Caco-2 (cell line): ENCODE measurements around the gene CPVL. TPM values are rescaled to one million over a fixed set of nuclear protein-coding genes. Genes with fewer than 3 reads are reported as not detected.

Source experiments
- BruUV-seq: library from RNA; stranded (reverse); fragments of 400-500 nt; replicated peaks from 2 replicates; lab custom pipeline; 2021; lab: Mats Ljungman, UMichigan
- CTCF ChIA-PET: fragments of 300-600 bp; sonication (Branson Sonifier 250); formaldehyde crosslinking; loops from one replicate; lab custom pipeline; 2022; ENCODE audit warnings: antibody characterized with exemption; lab: Charles Lee
- POLR2A ChIA-PET: fragments of 300-600 bp; sonication (Branson Sonifier 250); formaldehyde crosslinking; loops from one replicate; lab custom pipeline; 2022; ENCODE audit warnings: antibody characterized with exemption; lab: Charles Lee
- DNase-seq, 2 experiments: peaks; one replicate each; pipeline versions ENCODE4 v3.0.0 to v3.0.0-alpha.2; 2020 to 2022
- H3K27me3 ChIP-seq: replicated peaks from 2 replicates; pipeline ENCODE4 v1.6.0; 2011; ENCODE audit warnings: low read length; ENCODE audit not compliant: control insufficient read depth, insufficient read depth
- H3K36me3 ChIP-seq: 2 replicates; pipeline ENCODE4 v1.5.1; 2011; ENCODE audit warnings: low read length; ENCODE audit not compliant: control insufficient read depth, insufficient read depth
- H3K4me1 ChIP-seq: fragments of 250-450 bp; sonication (Bioruptor Pico); 2 replicates; pipeline ENCODE4 v1.5.1; 2020; ENCODE audit warnings: mild to moderate bottlenecking
- H3K4me3 ChIP-seq: 2 replicates; pipeline ENCODE4 v1.5.1; 2011; ENCODE audit warnings: low read depth, mild to moderate bottlenecking, control low read depth, low read length
- H3K9me3 ChIP-seq: fragments of 250-450 bp; sonication (Bioruptor Pico); 2 replicates; pipeline ENCODE4 v1.5.1; 2020; ENCODE audit warnings: mild to moderate bottlenecking, moderate library complexity
- H3K27ac Mint-ChIP-seq: one replicate; pipeline ENCODE4 v1.8.0; 2022; ENCODE audit warnings: mixed read lengths; ENCODE audit not compliant: unreplicated experiment
- H3K27me3 Mint-ChIP-seq: one replicate; pipeline ENCODE4 v1.8.0; 2022; ENCODE audit warnings: mixed read lengths; ENCODE audit not compliant: insufficient read depth, unreplicated experiment
- H3K36me3 Mint-ChIP-seq: one replicate; pipeline ENCODE4 v1.8.0; 2022; ENCODE audit warnings: mild to moderate bottlenecking, mixed read lengths; ENCODE audit not compliant: insufficient read depth, unreplicated experiment
- H3K4me1 Mint-ChIP-seq: one replicate; pipeline ENCODE4 v1.8.0; 2022; ENCODE audit warnings: low read depth, mixed read lengths; ENCODE audit not compliant: unreplicated experiment
- H3K4me3 Mint-ChIP-seq: one replicate; pipeline ENCODE4 v1.8.0; 2022; ENCODE audit warnings: mild to moderate bottlenecking, moderate library complexity, mixed read lengths; ENCODE audit not compliant: unreplicated experiment
- H3K9me3 Mint-ChIP-seq: one replicate; pipeline ENCODE4 v1.8.0; 2022; ENCODE audit warnings: mixed read lengths; ENCODE audit not compliant: unreplicated experiment
- CTCF ChIP-seq, 2 experiments: fragments of 200-600 bp in 1 of 2; IDR thresholded peaks; 1 replicate in 1 of 2; 2 replicates in 1 of 2; pipeline versions ENCODE4 v1.5.1 to v1.8.0; 2011 to 2022; ENCODE audit warnings: antibody characterized with exemption in 1 of 2, control low read depth in 1 of 2, inconsistent platforms in 1 of 2, low read depth in 1 of 2, low read length in 1 of 2, mild to moderate bottlenecking in 1 of 2, moderate library complexity in 1 of 2; ENCODE audit not compliant: insufficient read depth in 1 of 2, severe bottlenecking in 1 of 2, unreplicated experiment in 1 of 2
- intact Hi-C: fragments of 100-400 bp; cut with micrococcal nuclease; formaldehyde crosslinking; loops from one replicate; pipeline ENCODE4 v1.10.0; 2022; ENCODE audit not compliant: unreplicated experiment
- total RNA-seq: library from RNA; stranded (reverse); gene quantifications from 2 replicates; pipeline ENCODE4 v1.2.3, GENCODE V29; 2022

Gene CPVL
- total RNA-seq, 1 experiment from 2014 or later: 109 TPM

GRCh38 chr7:29167721-29168120 lies 21.4 kb upstream of the CPVL start:
- CTCF ChIA-PET: no interaction called here
- no peak for DNase-seq

GRCh38 chr7:29163854-29164253 lies 17.5 kb upstream of the CPVL start:
- no peaks in the 10 kb centered on the region for H3K27me3 Mint-ChIP-seq
- H3K4me3 Mint-ChIP-seq: no peak overlapping the region
- peaks cover 20% of the 10 kb centered on the region for H3K4me1 Mint-ChIP-seq
- Histone ChIP-seq H3K9me3 (peaks cover 11% of the 10 kb centered on the region), H3K4me1 (peaks cover 11% of the 10 kb centered on the region), H3K27me3 (no peaks in the 10 kb centered on the region), H3K36me3 (no peaks in the 10 kb centered on the region), H3K4me3 (no peak overlapping the region)
- peaks cover 11% of the 10 kb centered on the region for H3K9me3 Mint-ChIP-seq
- POLR2A ChIA-PET: interaction anchor here (0.5 to 0.6 kb wide), 2 partner anchors 18 to 215 kb away, joined by 4 to 6 read pairs; partner anchors contain the start of gene CPVL
- no peak for TF ChIP-seq CTCF (IDR thresholded peaks at IDR 0.05; ENCODE audit: insufficient read depth in 1 of 2, low read depth in 1 of 2, low read length in 1 of 2, severe bottlenecking in 1 of 2, unreplicated experiment in 1 of 2)
- no TSS peak for BruUV-seq
- CTCF ChIA-PET: interaction anchor here (0.9 to 1.5 kb wide), 3 partner anchors 17 to 57 kb away, joined by 4 to 5 read pairs (median 4); partner anchors contain the start of gene CPVL
- intact Hi-C loops: loop anchor here (5.0 kb wide), 1 partner anchor 47 kb away; no protein-coding TSS in a partner anchor
- H3K27ac Mint-ChIP-seq: no peak overlapping the region
- peak in 1 of 2 experiments; percentile 32 for DNase-seq
- H3K36me3 Mint-ChIP-seq: no peaks in the 10 kb centered on the region

More at GRCh38 chr7:29167721-29168120, 21.4 kb upstream of the CPVL start:
- Mint-ChIP-seq H3K4me3 (no peak overlapping the region), H3K4me1 (peaks cover 8% of the 10 kb centered on the region), H3K27ac (no peak overlapping the region), H3K36me3 (no peaks in the 10 kb centered on the region), H3K9me3 (peaks cover 11% of the 10 kb centered on the region), H3K27me3 (no peaks in the 10 kb centered on the region)
- BruUV-seq: no TSS peak
- Histone ChIP-seq H3K36me3 (no peaks in the 10 kb centered on the region), H3K4me1 (peaks cover 10% of the 10 kb centered on the region), H3K9me3 (peaks cover 11% of the 10 kb centered on the region), H3K27me3 (no peaks in the 10 kb centered on the region), H3K4me3 (no peak overlapping the region)
- intact Hi-C loops: no loop called here
- POLR2A ChIA-PET: no interaction called here
- no peak for TF ChIP-seq CTCF (IDR thresholded peaks at IDR 0.05; ENCODE audit: insufficient read depth in 1 of 2, low read depth in 1 of 2, low read length in 1 of 2, severe bottlenecking in 1 of 2, unreplicated experiment in 1 of 2)

- Histone ChIP-seq H3K9me3 (peaks cover 11% of the 10 kb centered on the region), H3K27me3 (no peaks in the 10 kb centered on the region), H3K4me3 (no peak overlapping the region), H3K4me1 (peaks cover 20% of the 10 kb centered on the region), H3K36me3 (no peaks in the 10 kb centered on the region)
- POLR2A ChIA-PET: no interaction called here
- Mint-ChIP-seq H3K4me3 (no peak overlapping the region), H3K27me3 (no peaks in the 10 kb centered on the region), H3K27ac (no peak overlapping the region), H3K36me3 (no peaks in the 10 kb centered on the region), H3K9me3 (peaks cover 11% of the 10 kb centered on the region), H3K4me1 (peaks cover 20% of the 10 kb centered on the region)
- TF ChIP-seq CTCF (IDR thresholded peaks at IDR 0.05; ENCODE audit: insufficient read depth in 1 of 2, low read depth in 1 of 2, low read length in 1 of 2, severe bottlenecking in 1 of 2, unreplicated experiment in 1 of 2): no peak
- intact Hi-C loops: loop anchor here (5.0 kb wide), 1 partner anchor 45 kb away; no protein-coding TSS in a partner anchor
- DNase-seq: no peak
- CTCF ChIA-PET: no interaction called here
- BruUV-seq: no TSS peak
These were observed 16.2 kb upstream of the CPVL start for GRCh38 chr7:29162577-29162976.
